ENCODE data around the gene OR5AR1.

DNA sequence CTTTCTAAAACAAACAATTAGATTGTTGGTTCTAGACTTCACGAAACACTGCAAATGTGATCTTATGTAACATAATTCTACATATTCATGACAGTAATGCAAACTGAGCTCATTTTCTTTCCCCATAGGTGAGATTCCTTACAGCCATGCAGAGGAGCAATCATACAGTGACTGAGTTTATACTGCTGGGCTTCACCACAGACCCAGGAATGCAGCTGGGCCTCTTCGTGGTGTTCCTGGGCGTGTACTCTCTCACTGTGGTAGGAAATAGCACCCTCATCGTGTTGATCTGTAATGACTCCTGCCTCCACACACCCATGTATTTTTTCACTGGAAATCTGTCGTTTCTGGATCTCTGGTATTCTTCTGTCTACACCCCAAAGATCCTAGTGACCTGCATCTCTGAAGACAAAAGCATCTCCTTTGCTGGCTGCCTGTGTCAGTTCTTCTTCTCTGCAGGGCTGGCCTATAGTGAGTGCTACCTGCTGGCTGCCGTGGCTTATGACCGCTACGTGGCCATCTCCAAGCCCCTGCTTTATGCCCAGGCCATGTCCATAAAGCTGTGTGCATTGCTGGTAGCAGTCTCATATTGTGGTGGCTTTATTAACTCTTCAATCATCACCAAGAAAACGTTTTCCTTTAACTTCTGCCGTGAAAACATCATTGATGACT lies 36.9 kb downstream of the OR5AR1 start:
- TF ChIP-seq, protein P1, sequence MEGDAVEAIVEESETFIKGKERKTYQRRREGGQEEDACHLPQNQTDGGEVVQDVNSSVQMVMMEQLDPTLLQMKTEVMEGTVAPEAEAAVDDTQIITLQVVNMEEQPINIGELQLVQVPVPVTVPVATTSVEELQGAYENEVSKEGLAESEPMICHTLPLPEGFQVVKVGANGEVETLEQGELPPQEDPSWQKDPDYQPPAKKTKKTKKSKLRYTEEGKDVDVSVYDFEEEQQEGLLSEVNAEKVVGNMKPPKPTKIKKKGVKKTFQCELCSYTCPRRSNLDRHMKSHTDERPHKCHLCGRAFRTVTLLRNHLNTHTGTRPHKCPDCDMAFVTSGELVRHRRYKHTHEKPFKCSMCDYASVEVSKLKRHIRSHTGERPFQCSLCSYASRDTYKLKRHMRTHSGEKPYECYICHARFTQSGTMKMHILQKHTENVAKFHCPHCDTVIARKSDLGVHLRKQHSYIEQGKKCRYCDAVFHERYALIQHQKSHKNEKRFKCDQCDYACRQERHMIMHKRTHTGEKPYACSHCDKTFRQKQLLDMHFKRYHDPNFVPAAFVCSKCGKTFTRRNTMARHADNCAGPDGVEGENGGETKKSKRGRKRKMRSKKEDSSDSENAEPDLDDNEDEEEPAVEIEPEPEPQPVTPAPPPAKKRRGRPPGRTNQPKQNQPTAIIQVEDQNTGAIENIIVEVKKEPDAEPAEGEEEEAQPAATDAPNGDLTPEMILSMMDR (IDR thresholded peaks at IDR 0.05): no peak
- TF ChIP-seq EZH2phosphoT487 (IDR thresholded peaks at IDR 0.05) (no peak), EZH2 (IDR thresholded peaks at IDR 0.05) (no peak)
